ENCODE data around the gene USPL1.

GRCh38 chr13:30692113-30692512, 74.4 kb downstream of the USPL1 start:
- TF ChIP-seq CTCF (IDR thresholded peaks at IDR 0.05) (no peak), POLR2A (IDR thresholded peaks at IDR 0.05) (no peak)

All from testis (tissue), 2 donors.